ENCODE results near the gene RRP9. TPM values are rescaled to one million over a fixed set of nuclear protein-coding genes. Genes with fewer than 3 reads are reported as not detected.

Gene RRP9
- total and polyA plus RNA-seq, 9 donors = 4.9 to 32.7 (median 16.8) TPM

DNA sequence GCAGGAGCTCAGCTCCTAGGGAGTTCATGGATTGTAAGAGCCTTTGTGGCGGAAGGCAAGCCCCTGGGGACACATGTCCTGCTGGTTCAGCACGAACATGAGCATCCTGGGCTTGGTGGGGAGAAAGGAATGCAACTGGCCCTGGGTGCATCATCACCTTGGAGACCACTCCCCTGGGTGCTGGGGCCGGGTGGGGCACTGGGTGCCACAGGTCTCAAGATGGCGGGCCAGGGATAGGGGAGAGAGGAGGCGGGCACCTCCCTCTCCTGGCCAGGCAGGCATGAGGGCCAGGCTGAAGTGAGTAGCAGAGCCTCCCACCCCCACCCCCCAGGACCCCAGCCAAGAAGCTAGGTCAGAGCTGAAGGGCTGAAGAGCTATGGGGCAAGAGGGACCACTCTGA, 24.8 kb upstream of the RRP9 start:
- Histone ChIP-seq H3K4me1 (ENCODE audit: insufficient read depth) (peaks cover 19% of the 10 kb centered on the region), H3K27me3 (no peaks in the 10 kb centered on the region), H3K9me3 (no peaks in the 10 kb centered on the region), H3K4me3 (peak overlapping the region; percentile 62), H3K27ac (peak overlapping the region in 1 of 2 donors; percentile 83), H3K36me3 (no peaks in the 10 kb centered on the region)
- intact Hi-C loops (cut with DNase I) = no loop called here
- no peak for DNase-seq
- TF ChIP-seq POLR2A (IDR thresholded peaks at IDR 0.05) (no peak), EP300 (IDR thresholded peaks at IDR 0.05) (no peak), CTCF (IDR thresholded peaks at IDR 0.05) (no peak)
- WGBS, 3 donors = 70 to 74% (median 72%) methylated on average over 5 of the region's 5 CpGs

DNA sequence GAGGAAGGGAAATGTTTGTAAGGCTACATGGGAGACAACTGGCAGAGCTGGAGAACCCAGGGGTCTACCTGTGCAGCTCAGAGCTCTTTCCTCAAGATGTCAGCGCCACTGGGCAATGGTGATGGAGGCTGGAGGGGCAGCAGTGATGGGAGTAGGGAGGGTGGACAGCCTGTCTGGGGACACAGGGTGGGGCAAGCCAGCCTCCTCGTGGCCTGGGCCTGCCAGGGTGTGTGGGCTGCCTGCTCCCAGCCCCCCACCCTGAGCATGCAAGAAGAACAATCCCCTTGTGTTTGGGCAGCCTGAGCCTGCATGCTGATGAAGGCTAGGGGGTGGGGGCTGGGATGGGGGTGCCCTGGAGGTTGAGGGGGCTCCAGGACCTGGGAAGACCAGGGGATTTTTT, 24.3 kb upstream of the RRP9 start:
- no peak overlapping the region for H3K4me3 ChIP-seq

DNA sequence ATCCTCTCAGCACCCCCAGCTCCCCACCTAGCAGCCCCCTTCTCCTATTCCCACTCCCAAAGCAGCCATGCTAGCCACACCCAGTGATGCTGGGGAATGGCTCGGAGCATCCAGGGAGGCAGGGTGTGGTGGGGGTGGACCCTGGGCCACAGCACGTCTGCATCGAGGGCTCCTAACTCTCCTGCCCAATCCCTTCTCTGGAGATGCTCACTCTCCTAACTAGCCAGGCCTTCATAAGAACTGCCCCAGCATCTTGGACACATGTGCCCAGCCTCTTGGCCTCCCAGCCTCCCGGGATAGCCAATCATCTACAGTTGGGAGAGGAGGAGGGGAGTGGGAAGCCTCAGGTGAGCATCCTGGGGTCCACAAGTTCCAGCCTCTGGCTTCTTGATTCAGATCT, 22.8 kb upstream of the RRP9 start:
- H3K4me1 ChIP-seq (ENCODE audit: insufficient read depth) = peaks cover 19% of the 10 kb centered on the region
- H3K36me3 ChIP-seq = no peaks in the 10 kb centered on the region
- no peak overlapping the region for H3K27ac ChIP-seq
- intact Hi-C loops (cut with DNase I) = no loop called here
- no peak for DNase-seq
- H3K4me3 ChIP-seq = no peak overlapping the region
- H3K27me3 ChIP-seq = no peaks in the 10 kb centered on the region
- no peak for TF ChIP-seq CTCF (IDR thresholded peaks at IDR 0.05)
- no peak for TF ChIP-seq POLR2A (IDR thresholded peaks at IDR 0.05)
- no peak for TF ChIP-seq EP300 (IDR thresholded peaks at IDR 0.05)
- WGBS, 3 donors = 73 to 78% (median 75%) methylated on average over 4 of the region's 4 CpGs
- H3K9me3 ChIP-seq = no peaks in the 10 kb centered on the region

More for the DNA sequence above, 24.3 kb upstream of the RRP9 start:
- Histone ChIP-seq H3K4me1 (ENCODE audit: insufficient read depth) (peaks cover 19% of the 10 kb centered on the region), H3K27ac (no peak overlapping the region), H3K36me3 (no peaks in the 10 kb centered on the region), H3K27me3 (no peaks in the 10 kb centered on the region), H3K9me3 (no peaks in the 10 kb centered on the region)
- TF ChIP-seq POLR2A (IDR thresholded peaks at IDR 0.05) (no peak), EP300 (IDR thresholded peaks at IDR 0.05) (no peak), CTCF (IDR thresholded peaks at IDR 0.05) (no peak)
- DNase-seq = no peak
- 64 to 80% (median 68%) methylated on average over 2 of the region's 2 CpGs for WGBS, 3 donors
- intact Hi-C loops (cut with DNase I) = no loop called here

- TF ChIP-seq EP300 (IDR thresholded peaks at IDR 0.05) = no peak
- no peak for TF ChIP-seq POLR2A (IDR thresholded peaks at IDR 0.05)
- H3K4me1 ChIP-seq (ENCODE audit: insufficient read depth) = peaks cover 19% of the 10 kb centered on the region
- DNase-seq = no peak
- WGBS, 3 donors = 62 to 71% (median 69%) methylated on average over 12 of the region's 12 CpGs
- intact Hi-C loops (cut with DNase I) = no loop called here
- no peaks in the 10 kb centered on the region for H3K27me3 ChIP-seq
- no peak overlapping the region for H3K27ac ChIP-seq
- H3K36me3 ChIP-seq = no peaks in the 10 kb centered on the region
- no peaks in the 10 kb centered on the region for H3K9me3 ChIP-seq
- H3K4me3 ChIP-seq = no peak overlapping the region
These were observed 22.3 kb upstream of the RRP9 start for GRCh38 chr3:51963951-51964451.

GRCh38 chr3:51962854-51963530, 21.3 kb upstream of the RRP9 start:
- Histone ChIP-seq H3K4me1 (ENCODE audit: insufficient read depth) (peaks cover 15% of the 10 kb centered on the region), H3K4me3 (no peak overlapping the region), H3K27ac (peak overlapping the region in 1 of 2 donors; percentile 55), H3K27me3 (no peaks in the 10 kb centered on the region), H3K36me3 (no peaks in the 10 kb centered on the region), H3K9me3 (no peaks in the 10 kb centered on the region)
- DNase-seq = peak in 2 of 5 donors; percentile 55 to 76
- no peak for TF ChIP-seq CTCF (IDR thresholded peaks at IDR 0.05)
- TF ChIP-seq POLR2A (IDR thresholded peaks at IDR 0.05) = no peak
- TF ChIP-seq EP300 (IDR thresholded peaks at IDR 0.05) = no peak
- intact Hi-C loops (cut with DNase I) = no loop called here
- WGBS, 3 donors = 70 to 77% (median 74%) methylated on average over 6 of the region's 6 CpGs
